HepG2 (cell line): Measurements from ENCODE around the gene GPAT3. TPM values are rescaled to one million over a fixed set of nuclear protein-coding genes. Genes with fewer than 3 reads are reported as not detected.

Experiments
- ATAC-seq: fragments of 200-7000 bp; cut with Tn5 transposase; 3 replicates; pipeline ENCODE4 v1.9.1; 2020; ENCODE audit warnings: mild to moderate bottlenecking, moderate library complexity
- BruUV-seq: library from RNA; stranded (reverse); fragments of 400-500 nt; replicated peaks from 2 replicates; lab custom pipeline; 2021; lab: Mats Ljungman, UMichigan
- CTCF ChIA-PET: fragments of 300-600 bp; formaldehyde crosslinking; extraction: SDS; loops from one replicate; lab custom pipeline; 2021; ENCODE audit warnings: low total read pairs, inconsistent platforms, low intra/inter-chr PET ratio; lab: Yijun Ruan, JAX
- POLR2A ChIA-PET: fragments of 350-600 bp; sonication (Branson Sonifier 250); formaldehyde crosslinking; loops from one replicate; lab custom pipeline; 2020; ENCODE audit warnings: antibody characterized with exemption, inconsistent platforms; lab: Yijun Ruan, JAX
- DNase-seq: peaks from one replicate; pipeline ENCODE4 v3.0.0-alpha.2; 2015; ENCODE audit warnings: low spot score
- FAIRE-seq: peaks from 3 replicates; lab custom pipeline; 2011; peaks lifted over from hg19 to GRCh38; lab: Jason Lieb, UNC
- H2AFZ ChIP-seq: one replicate; pipeline ENCODE4 v1.6.1; 2011; ENCODE audit warnings: low read length, inconsistent platforms
- H3K27ac ChIP-seq: fragments of 300-600 bp; 3 replicates; pipeline ENCODE4 v1.8.0; 2011; ENCODE audit warnings: mixed run types, mild to moderate bottlenecking, mixed read lengths, low read length, inconsistent platforms; ENCODE audit not compliant: insufficient read depth; ENCODE audit errors: extremely low read length
- H3K27me3 ChIP-seq, 2 experiments: fragments of 200-600 bp in 1 of 2; 2 replicates in 1 of 2; 3 replicates in 1 of 2; pipeline versions ENCODE4 v1.6.0 to v1.8.0; 2011; ENCODE audit warnings: low read length in 2 of 2, mild to moderate bottlenecking in 2 of 2, moderate library complexity in 2 of 2, inconsistent platforms in 1 of 2; ENCODE audit not compliant: insufficient read depth in 2 of 2, control insufficient read depth in 1 of 2
- H3K36me3 ChIP-seq, 2 experiments: fragments of 200-600 bp in 1 of 2; replicated peaks in 1 of 2; 2 replicates in 1 of 2; 3 replicates in 1 of 2; pipeline versions ENCODE4 v1.5.1 to v1.8.0; 2011; ENCODE audit warnings: low read length in 2 of 2, inconsistent platforms in 1 of 2; ENCODE audit not compliant: insufficient read depth in 2 of 2, control insufficient read depth in 1 of 2
- H3K4me1 ChIP-seq: 2 replicates; pipeline ENCODE4 v1.5.1; 2012; ENCODE audit warnings: low read length, inconsistent platforms; ENCODE audit not compliant: insufficient read depth
- H3K4me2 ChIP-seq: 2 replicates; pipeline ENCODE4 v1.6.0; 2011; ENCODE audit warnings: low read depth, low read length, inconsistent platforms
- H3K4me3 ChIP-seq, 3 experiments: fragments of 200-600 bp in 1 of 3; sonication (generic), shearing (Covaris generic) in 1 of 3; replicated peaks in 1 of 3; 2 replicates each; pipeline ENCODE4 v1.5.1; 2011 to 2016; ENCODE audit warnings: low read length in 3 of 3, inconsistent platforms in 2 of 3, low read depth in 2 of 3, mild to moderate bottlenecking in 2 of 3, control low read depth in 1 of 3, mixed read lengths in 1 of 3; ENCODE audit not compliant: insufficient read depth in 1 of 3
- H3K79me2 ChIP-seq: one replicate; pipeline ENCODE4 v1.6.1; 2011; ENCODE audit warnings: low read length, inconsistent platforms; ENCODE audit not compliant: insufficient read depth
- H3K9ac ChIP-seq: 2 replicates; pipeline ENCODE4 v1.6.0; 2011; ENCODE audit warnings: mild to moderate bottlenecking, low read depth, low read length, inconsistent platforms; ENCODE audit not compliant: insufficient read depth
- H3K9me3 ChIP-seq: 2 replicates; pipeline ENCODE4 v1.5.1; 2012; ENCODE audit warnings: mild to moderate bottlenecking, low read length
- H4K20me1 ChIP-seq: 2 replicates; pipeline ENCODE4 v1.6.0; 2011; ENCODE audit warnings: inconsistent platforms, mild to moderate bottlenecking, low read length, moderate library complexity; ENCODE audit not compliant: insufficient read depth
- CCAR2 ChIP-seq: fragments of 200-400 bp; formaldehyde crosslinking; optimal IDR thresholded peaks from 2 replicates; pipeline ENCODE3; 2018; ENCODE audit warnings: low read depth, mild to moderate bottlenecking, low read length, moderate library complexity
- GABPA ChIP-seq, 2 experiments: IDR thresholded peaks; 2 replicates each; pipeline ENCODE4 v1.6.1; 2011 to 2016; ENCODE audit warnings: low read depth in 2 of 2, low read length in 1 of 2, missing biosample characterization in 1 of 2, missing genetic modification characterization in 1 of 2
- HDAC1 ChIP-seq: sonication (generic); formaldehyde crosslinking; IDR thresholded peaks from 2 replicates; pipeline ENCODE4 v1.5.1; 2020; ENCODE audit warnings: mild to moderate bottlenecking, missing genetic modification reagents
- HOXA5 ChIP-seq: sonication (generic); formaldehyde crosslinking; IDR thresholded peaks from 2 replicates; pipeline ENCODE4 v1.4.0; 2020; ENCODE audit warnings: missing genetic modification reagents
- MAFK ChIP-seq, 2 experiments: IDR thresholded peaks in 1 of 2; conservative IDR thresholded peaks in 1 of 2; 2 replicates each; pipeline ENCODE4 v1.6.1; 2011; ENCODE audit warnings: improper control_type of control experiment in 2 of 2, low read length in 2 of 2
- NBN ChIP-seq: fragments of 450-650 bp; conservative IDR thresholded peaks from 2 replicates; pipeline ENCODE4 v1.6.1; 2017
- NFYB ChIP-seq: sonication (generic); formaldehyde crosslinking; IDR thresholded peaks from 2 replicates; pipeline ENCODE4 v1.4.0; 2020; ENCODE audit warnings: missing genetic modification reagents
- PHF5A ChIP-seq: IDR thresholded peaks from one replicate; pipeline ENCODE4 v1.6.1; 2018; ENCODE audit warnings: low read depth, missing genetic modification reagents; ENCODE audit not compliant: unreplicated experiment
- RFXANK ChIP-seq: IDR thresholded peaks from 2 replicates; pipeline ENCODE4 v1.6.1; 2016
- RORA ChIP-seq: sonication (generic); formaldehyde crosslinking; IDR thresholded peaks from 2 replicates; pipeline ENCODE4 v1.5.0; 2020; ENCODE audit warnings: mild to moderate bottlenecking, missing genetic modification reagents, moderate library complexity
- U2AF2 ChIP-seq: fragments of 200-400 bp; formaldehyde crosslinking; IDR thresholded peaks from 2 replicates; pipeline ENCODE4 v1.6.1; 2017; ENCODE audit warnings: low read depth, mild to moderate bottlenecking, low read length
- ZEB1 ChIP-seq: IDR thresholded peaks from 2 replicates; pipeline ENCODE4 v1.6.1; 2012; ENCODE audit warnings: mild to moderate bottlenecking, low read depth, inconsistent platforms; ENCODE audit not compliant: insufficient replicate concordance
- ZFP91 ChIP-seq: sonication (generic); formaldehyde crosslinking; IDR thresholded peaks from 2 replicates; pipeline ENCODE4 v1.9.0; 2022; ENCODE audit warnings: missing genetic modification reagents, mild to moderate bottlenecking, borderline replicate concordance
- ZGPAT ChIP-seq: IDR thresholded peaks from 2 replicates; pipeline ENCODE4 v1.6.1; 2016; ENCODE audit warnings: mild to moderate bottlenecking
- WGBS: methylation state at CpG from one replicate; pipeline ENCODE4 v1.1.6; 2017; ENCODE audit warnings: low lambda C conversion rate; 5-methylcytosine and 5-hydroxymethylcytosine counted together
- in situ Hi-C: cut with HindIII; loops from 2 replicates; pipeline ENCODE4 v1.10.0; 2017; ENCODE audit warnings: low pct_unique_long_range_greater_than_20kb; ENCODE audit not compliant: extremely low pct_ligation_motif_present
- intact Hi-C: fragments of 100-400 bp; cut with micrococcal nuclease; formaldehyde crosslinking; loops from one replicate; pipeline ENCODE4 v1.10.0; 2022; ENCODE audit not compliant: unreplicated experiment
- polyA plus RNA-seq, 8 experiments: library from polyadenylated mRNA; depleted of rRNA in 3 of 8; stranded (reverse) in 7 of 8; unstranded in 1 of 8; fragments of >200 nt; fragmentation: Illumina TruSeq in 4 of 8; extraction: Trizol in 4 of 8; gene quantifications; 2 replicates each; pipeline versions ENCODE4 v1.2.1 to v1.2.3, GENCODE V29; 2011 to 2016; ENCODE audit warnings: low read depth in 4 of 8, missing spikeins in 1 of 8, mixed read lengths in 1 of 8; ENCODE audit not compliant: insufficient read depth in 1 of 8
- total RNA-seq, 5 experiments: library from RNA; depleted of rRNA; stranded (reverse); fragments of >200 nt; fragmentation: Illumina TruSeq; extraction: Trizol; gene quantifications; 2 replicates each; pipeline ENCODE4 v1.2.3, GENCODE V29; 2016; ENCODE audit warnings: low read depth in 1 of 5
- TF ChIP-seq, protein P1 (sequence below): sonication (generic); formaldehyde crosslinking; IDR thresholded peaks from 2 replicates; pipeline ENCODE4 v1.4.0; 2020; ENCODE audit warnings: missing genetic modification reagents, borderline replicate concordance
- TF ChIP-seq, protein P2 (sequence below): sonication (generic); formaldehyde crosslinking; IDR thresholded peaks from 2 replicates; pipeline ENCODE4 v1.5.0; 2020; ENCODE audit warnings: missing genetic modification reagents

The GPAT3 gene
- total and polyA plus RNA-seq, 2 of the 13 experiments (the other 11 are each of a cell fraction or from before 2014, with no cell fraction given) = 2.4 to 2.6 TPM

- TF ChIP-seq MAFK (conservative IDR thresholded peaks at IDR 0.05 in 1 of 2, IDR thresholded peaks at IDR 0.05 in 1 of 2; ENCODE audit: low read length in 2 of 2) (no peak), ZEB1 (no peak)
- TF ChIP-seq, all 625 proteins: peak for 0
Measured at GRCh38 chr4:83604321-83604720, 68.4 kb downstream of the GPAT3 start (continued).

- Histone ChIP-seq H4K20me1 (no peaks in the 10 kb centered on the region), H3K9ac (no peak overlapping the region), H3K27ac (no peak overlapping the region), H3K9me3 (no peaks in the 10 kb centered on the region), H3K4me1 (peaks cover 39% of the 10 kb centered on the region), H3K4me2 (no peak overlapping the region), H3K36me3 (no peaks in the 10 kb centered on the region), H2AFZ (no peak overlapping the region), H3K4me3 (no peak overlapping the region), H3K27me3 (no peaks in the 10 kb centered on the region; a peak in 1 of 5 replicates), H3K79me2 (no peaks in the 10 kb centered on the region)
- no TSS peak for BruUV-seq
- ChIA-PET POLR2A (interaction anchor here (1.2 kb wide), 1 partner anchor 13 kb away, joined by 3 read pairs; no protein-coding TSS in a partner anchor), CTCF (no interaction called here)
- DNase-seq (peak; percentile 30), ATAC-seq (no peak; the same call in 2 of the 3 replicates), FAIRE-seq (no peak)
- in situ Hi-C loops = no loop called here
- 53% methylated on average over 3 of the region's 3 CpGs for WGBS
- intact Hi-C loops = no loop called here
- TF ChIP-seq RORA (CRISPR knock-in tag) = no peak
- no peak for TF ChIP-seq NBN
- TF ChIP-seq, protein P1, sequence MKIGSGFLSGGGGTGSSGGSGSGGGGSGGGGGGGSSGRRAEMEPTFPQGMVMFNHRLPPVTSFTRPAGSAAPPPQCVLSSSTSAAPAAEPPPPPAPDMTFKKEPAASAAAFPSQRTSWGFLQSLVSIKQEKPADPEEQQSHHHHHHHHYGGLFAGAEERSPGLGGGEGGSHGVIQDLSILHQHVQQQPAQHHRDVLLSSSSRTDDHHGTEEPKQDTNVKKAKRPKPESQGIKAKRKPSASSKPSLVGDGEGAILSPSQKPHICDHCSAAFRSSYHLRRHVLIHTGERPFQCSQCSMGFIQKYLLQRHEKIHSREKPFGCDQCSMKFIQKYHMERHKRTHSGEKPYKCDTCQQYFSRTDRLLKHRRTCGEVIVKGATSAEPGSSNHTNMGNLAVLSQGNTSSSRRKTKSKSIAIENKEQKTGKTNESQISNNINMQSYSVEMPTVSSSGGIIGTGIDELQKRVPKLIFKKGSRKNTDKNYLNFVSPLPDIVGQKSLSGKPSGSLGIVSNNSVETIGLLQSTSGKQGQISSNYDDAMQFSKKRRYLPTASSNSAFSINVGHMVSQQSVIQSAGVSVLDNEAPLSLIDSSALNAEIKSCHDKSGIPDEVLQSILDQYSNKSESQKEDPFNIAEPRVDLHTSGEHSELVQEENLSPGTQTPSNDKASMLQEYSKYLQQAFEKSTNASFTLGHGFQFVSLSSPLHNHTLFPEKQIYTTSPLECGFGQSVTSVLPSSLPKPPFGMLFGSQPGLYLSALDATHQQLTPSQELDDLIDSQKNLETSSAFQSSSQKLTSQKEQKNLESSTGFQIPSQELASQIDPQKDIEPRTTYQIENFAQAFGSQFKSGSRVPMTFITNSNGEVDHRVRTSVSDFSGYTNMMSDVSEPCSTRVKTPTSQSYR = no peak
- no peak for TF ChIP-seq RFXANK (CRISPR knock-in tag)
- TF ChIP-seq HOXA5 (CRISPR knock-in tag) = no peak
- no peak for TF ChIP-seq NFYB (CRISPR knock-in tag)
- TF ChIP-seq PHF5A = no peak
- TF ChIP-seq U2AF2 = no peak
- no peak for TF ChIP-seq HDAC1 (CRISPR knock-in tag)
- no peak for TF ChIP-seq GABPA (IDR thresholded peaks at IDR 0.05; ENCODE audit: low read depth, low read length)
- no peak for TF ChIP-seq GABPA (CRISPR knock-in tag; IDR thresholded peaks at IDR 0.05; ENCODE audit: low read depth)
- TF ChIP-seq ZFP91 = no peak
- TF ChIP-seq, protein P2, sequence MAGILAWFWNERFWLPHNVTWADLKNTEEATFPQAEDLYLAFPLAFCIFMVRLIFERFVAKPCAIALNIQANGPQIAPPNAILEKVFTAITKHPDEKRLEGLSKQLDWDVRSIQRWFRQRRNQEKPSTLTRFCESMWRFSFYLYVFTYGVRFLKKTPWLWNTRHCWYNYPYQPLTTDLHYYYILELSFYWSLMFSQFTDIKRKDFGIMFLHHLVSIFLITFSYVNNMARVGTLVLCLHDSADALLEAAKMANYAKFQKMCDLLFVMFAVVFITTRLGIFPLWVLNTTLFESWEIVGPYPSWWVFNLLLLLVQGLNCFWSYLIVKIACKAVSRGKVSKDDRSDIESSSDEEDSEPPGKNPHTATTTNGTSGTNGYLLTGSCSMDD (CRISPR knock-in tag) = no peak
- TF ChIP-seq CCAR2 = no peak
- TF ChIP-seq ZGPAT (CRISPR knock-in tag) = no peak
Measured at GRCh38 chr4:83605210-83605609, 69.3 kb downstream of the GPAT3 start.
